Measurements from ENCODE around the gene NALCN.

GRCh38 chr13:101408992-101409656 is 7.2 kb downstream of the NALCN start:
- TF ChIP-seq NANOG (IDR thresholded peaks at IDR 0.05; ENCODE audit: borderline replicate concordance) (no peak), CTCF (conservative IDR thresholded peaks at IDR 0.05; ENCODE audit: low read depth in 2 of 2) (no peak), REST (IDR thresholded peaks at IDR 0.05; ENCODE audit: unreplicated experiment) (no peak), EZH2 (IDR thresholded peaks at IDR 0.05; ENCODE audit: low read depth, unreplicated experiment) (no peak), EZH2phosphoT487 (IDR thresholded peaks at IDR 0.05; ENCODE audit: unreplicated experiment) (no peak), CREB1 (CRISPR knock-in tag; IDR thresholded peaks at IDR 0.05; ENCODE audit: low read depth) (no peak), POLR2AphosphoS5 (IDR thresholded peaks at IDR 0.05; ENCODE audit: low read depth) (no peak), JUNB (IDR thresholded peaks at IDR 0.05; ENCODE audit: unreplicated experiment) (no peak), ZNF114 (CRISPR knock-in tag; IDR thresholded peaks at IDR 0.05) (no peak), ETS1 (IDR thresholded peaks at IDR 0.05) (no peak)
